ENCODE results near the gene TRIM40. TPM values are rescaled to one million over a fixed set of nuclear protein-coding genes. Genes with fewer than 3 reads are reported as not detected.

TRIM40 gene
- total RNA-seq, 1 donor from 2014 or later: not detected

GRCh38 chr6:30142665-30143064 is 6.7 kb downstream of the TRIM40 start:
- H3K9me3 Mint-ChIP-seq: no peaks in the 10 kb centered on the region
- no peak for TF ChIP-seq CTCF (conservative IDR thresholded peaks at IDR 0.05)
- H3K27me3 Mint-ChIP-seq (ENCODE audit: low read depth): peaks cover 72% of the 10 kb centered on the region

GRCh38 chr6:30143780-30144179 is 7.8 kb downstream of the TRIM40 start:
- H3K27ac Mint-ChIP-seq (ENCODE audit: unreplicated experiment): no peak overlapping the region
- H3K27me3 Mint-ChIP-seq (ENCODE audit: low read depth): peaks cover 68% of the 10 kb centered on the region
- H3K4me1 Mint-ChIP-seq: no peaks in the 10 kb centered on the region
- no peak overlapping the region for H3K4me3 Mint-ChIP-seq
- no peak for DNase-seq (ENCODE audit: low read depth, low spot score)
- no peaks in the 10 kb centered on the region for H3K36me3 Mint-ChIP-seq (ENCODE audit: low read depth)
- TF ChIP-seq CTCF (conservative IDR thresholded peaks at IDR 0.05): no peak
- H3K9me3 Mint-ChIP-seq: no peaks in the 10 kb centered on the region

More at GRCh38 chr6:30142665-30143064, 6.7 kb downstream of the TRIM40 start:
- Mint-ChIP-seq H3K36me3 (ENCODE audit: low read depth) (no peaks in the 10 kb centered on the region), H3K27ac (ENCODE audit: unreplicated experiment) (no peak overlapping the region), H3K4me1 (no peaks in the 10 kb centered on the region), H3K4me3 (no peak overlapping the region)
- no peak for DNase-seq (ENCODE audit: low read depth, low spot score)

GRCh38 chr6:30144811-30145210 is 8.9 kb downstream of the TRIM40 start:
- Mint-ChIP-seq H3K27me3 (ENCODE audit: low read depth) (peaks cover 66% of the 10 kb centered on the region), H3K4me3 (no peak overlapping the region), H3K9me3 (no peaks in the 10 kb centered on the region), H3K4me1 (no peaks in the 10 kb centered on the region), H3K27ac (ENCODE audit: unreplicated experiment) (no peak overlapping the region), H3K36me3 (ENCODE audit: low read depth) (no peaks in the 10 kb centered on the region)
- TF ChIP-seq CTCF (conservative IDR thresholded peaks at IDR 0.05): no peak
- DNase-seq (ENCODE audit: low read depth, low spot score): no peak

- no peak for TF ChIP-seq CTCF (conservative IDR thresholded peaks at IDR 0.05)
- Mint-ChIP-seq H3K4me3 (no peak overlapping the region), H3K36me3 (ENCODE audit: low read depth) (no peaks in the 10 kb centered on the region), H3K27ac (ENCODE audit: unreplicated experiment) (no peak overlapping the region), H3K4me1 (no peaks in the 10 kb centered on the region), H3K27me3 (ENCODE audit: low read depth) (peaks cover 64% of the 10 kb centered on the region), H3K9me3 (no peaks in the 10 kb centered on the region)
- DNase-seq (ENCODE audit: low read depth, low spot score): no peak
Observed at GRCh38 chr6:30145818-30146217, 9.9 kb downstream of the TRIM40 start.

GRCh38 chr6:30147096-30147495 is 11.2 kb downstream of the TRIM40 start:
- peaks cover 58% of the 10 kb centered on the region for H3K27me3 Mint-ChIP-seq (ENCODE audit: low read depth)

More at GRCh38 chr6:30147096-30147495, 11.2 kb downstream of the TRIM40 start:
- Mint-ChIP-seq H3K36me3 (ENCODE audit: low read depth) (no peaks in the 10 kb centered on the region), H3K4me1 (no peaks in the 10 kb centered on the region), H3K27ac (ENCODE audit: unreplicated experiment) (no peak overlapping the region), H3K9me3 (no peaks in the 10 kb centered on the region), H3K4me3 (no peak overlapping the region)
- TF ChIP-seq CTCF (conservative IDR thresholded peaks at IDR 0.05): no peak
- no peak for DNase-seq (ENCODE audit: low read depth, low spot score)
